NCI-H146 treated with DMSO at 0.1 percent for 48 hours (cell line): ENCODE results near the gene CRMP1.

Source experiments
- DNase-seq: peaks from one replicate; lab custom pipeline; 2025; ENCODE audit not compliant: unreplicated experiment; lab: John Stamatoyannopoulos, UW

Gene CRMP1

DNA sequence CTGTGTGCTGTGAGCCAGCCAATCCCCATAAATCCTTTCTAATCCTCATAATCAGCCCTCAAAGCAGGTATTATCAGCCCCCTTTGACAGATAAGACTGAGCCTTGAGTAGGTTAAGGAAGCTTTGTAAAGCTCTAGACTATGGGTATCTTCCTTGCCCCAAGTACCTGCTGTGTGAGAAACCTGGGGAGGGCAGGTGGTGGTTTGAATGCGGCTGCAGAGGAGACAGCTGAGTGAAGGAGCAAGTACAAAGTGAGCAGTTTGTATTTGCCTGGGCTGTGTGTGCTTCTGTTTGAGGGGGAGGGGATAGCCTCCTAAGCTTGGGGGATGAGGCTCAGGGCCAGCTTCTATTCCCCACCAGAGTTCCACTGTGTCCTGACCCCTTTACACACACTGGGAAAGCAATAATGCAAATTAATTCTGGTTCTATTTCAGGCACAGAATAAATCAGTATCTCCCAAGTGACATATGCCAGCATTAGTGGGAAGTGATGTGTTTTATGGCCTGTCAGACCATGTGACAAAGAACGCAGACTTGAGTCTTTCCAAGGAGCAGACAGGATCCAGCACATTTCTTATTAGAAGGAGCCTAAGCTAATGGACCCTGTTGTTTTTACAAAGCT, 118.4 kb downstream of the CRMP1 start:
- no peak for DNase-seq

DNA sequence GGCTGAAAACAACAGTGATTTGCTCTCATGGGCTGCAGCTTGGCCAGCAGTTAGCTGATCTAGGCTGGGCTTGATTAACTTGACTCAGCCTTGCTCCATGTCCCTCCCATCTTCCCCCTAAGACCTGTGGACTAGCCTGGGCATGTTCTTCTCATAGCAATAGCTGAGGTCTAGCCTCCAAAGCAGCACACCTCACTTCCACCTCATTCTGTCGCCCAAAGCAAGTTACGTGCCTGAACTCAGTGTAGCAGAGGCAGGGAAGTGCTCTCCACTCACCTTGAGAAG, 119.7 kb downstream of the CRMP1 start:
- DNase-seq = no peak

DNA sequence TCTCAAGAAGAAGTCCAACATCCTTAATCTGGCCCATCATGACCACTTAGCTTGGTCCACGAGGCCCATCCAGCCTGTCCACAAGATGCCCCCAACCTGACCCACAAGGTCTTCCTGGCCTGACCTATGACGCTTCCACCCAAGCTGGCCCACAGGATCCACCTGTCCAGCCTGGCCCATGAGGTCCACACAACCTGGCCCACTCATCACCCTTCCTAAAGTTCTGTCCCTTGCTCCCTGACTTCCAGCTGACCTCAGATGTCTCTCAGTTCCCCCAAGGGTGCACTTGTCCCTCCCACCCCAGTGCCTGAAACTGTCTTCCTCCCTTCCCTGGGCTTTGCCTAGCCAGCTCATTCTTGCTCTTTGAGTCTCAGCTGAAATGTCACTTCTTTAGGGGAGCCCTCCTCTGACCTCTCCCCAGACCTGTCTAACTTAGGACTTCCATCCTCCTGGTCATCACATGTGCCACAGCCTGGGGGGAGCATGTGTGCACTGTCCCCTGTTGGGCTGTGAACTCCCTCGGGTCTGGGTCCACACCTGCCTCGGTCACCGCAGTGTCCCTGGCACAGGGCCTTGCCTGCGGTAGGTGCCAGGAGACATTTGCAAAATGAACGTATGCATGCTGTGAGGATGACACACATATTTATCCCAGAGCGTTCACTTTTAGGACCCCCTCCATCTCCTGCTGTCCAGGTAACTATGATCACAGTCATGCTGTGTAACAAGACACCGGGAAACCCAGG, 120.2 kb downstream of the CRMP1 start:
- no peak for DNase-seq
